GM23248 (cell line): Measurements from ENCODE around the gene PRR23E.

ENCODE experiments used
- EZH2 ChIP-seq: fragments of 200-600 bp; sonication (generic); IDR thresholded peaks from 2 replicates; pipeline ENCODE4 v1.6.1; 2018; ENCODE audit warnings: antibody characterized with exemption, mild to moderate bottlenecking; ENCODE audit not compliant: insufficient read depth, poor library complexity, severe bottlenecking
- EZH2phosphoT487 ChIP-seq: fragments of 200-600 bp; sonication (generic); IDR thresholded peaks from 2 replicates; pipeline ENCODE4 v1.6.1; 2018; ENCODE audit warnings: antibody characterized with exemption, moderate library complexity, mild to moderate bottlenecking, low read depth; ENCODE audit not compliant: insufficient read depth

DNA sequence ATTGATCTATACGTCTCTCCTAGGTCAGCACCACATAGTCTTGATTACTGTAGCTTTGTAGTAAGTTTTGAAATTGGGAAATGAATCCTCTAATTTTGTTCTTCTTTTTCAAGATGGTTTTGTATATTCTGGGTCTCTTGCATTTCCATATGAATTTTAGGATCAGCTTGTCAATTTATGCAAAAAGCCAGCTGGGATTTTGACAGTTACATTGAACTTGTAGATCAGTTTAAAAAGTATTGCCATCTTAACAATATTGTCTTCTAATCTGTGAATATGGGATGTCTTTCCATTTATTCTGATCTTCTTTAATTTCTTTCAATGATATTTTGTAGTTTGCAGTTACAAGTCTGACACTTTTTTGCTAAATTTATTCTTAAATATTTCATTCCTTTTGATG, 5.6 kb upstream of the PRR23E start:
- TF ChIP-seq EZH2 = no peak
- TF ChIP-seq EZH2phosphoT487 = no peak
